ENCODE data around the gene YES1.

DNA sequence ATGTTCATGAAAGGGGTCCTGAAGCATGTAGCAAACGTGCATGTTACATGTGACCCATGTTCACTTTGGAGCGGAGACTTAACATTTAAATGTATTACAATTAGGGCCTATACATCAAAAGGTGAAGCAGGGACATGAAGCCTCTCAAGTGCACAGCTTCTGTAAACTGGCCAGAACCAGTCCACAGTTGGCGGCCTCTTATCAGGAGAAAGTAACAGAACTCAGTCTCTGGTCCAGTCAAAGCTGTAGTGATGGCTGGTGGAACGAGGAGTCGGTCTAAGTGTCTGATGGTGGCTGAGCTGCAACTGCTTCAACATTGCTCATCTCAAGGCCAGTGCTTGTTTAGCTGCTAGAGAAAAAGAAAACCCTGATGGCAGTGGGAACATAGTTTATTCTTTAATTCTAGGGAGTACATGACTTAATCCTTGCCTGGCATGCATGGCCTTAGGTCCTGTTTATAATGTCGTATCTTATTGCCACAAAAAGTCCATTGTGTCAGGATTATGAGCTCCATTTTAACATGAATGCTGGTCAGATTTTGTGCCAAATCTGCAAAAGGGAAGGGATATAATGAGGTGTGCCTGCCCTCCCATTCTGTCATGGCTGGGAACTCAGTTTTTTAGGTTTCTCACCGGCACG lies 22.2 kb upstream of the YES1 start:
- TF ChIP-seq, protein P1, sequence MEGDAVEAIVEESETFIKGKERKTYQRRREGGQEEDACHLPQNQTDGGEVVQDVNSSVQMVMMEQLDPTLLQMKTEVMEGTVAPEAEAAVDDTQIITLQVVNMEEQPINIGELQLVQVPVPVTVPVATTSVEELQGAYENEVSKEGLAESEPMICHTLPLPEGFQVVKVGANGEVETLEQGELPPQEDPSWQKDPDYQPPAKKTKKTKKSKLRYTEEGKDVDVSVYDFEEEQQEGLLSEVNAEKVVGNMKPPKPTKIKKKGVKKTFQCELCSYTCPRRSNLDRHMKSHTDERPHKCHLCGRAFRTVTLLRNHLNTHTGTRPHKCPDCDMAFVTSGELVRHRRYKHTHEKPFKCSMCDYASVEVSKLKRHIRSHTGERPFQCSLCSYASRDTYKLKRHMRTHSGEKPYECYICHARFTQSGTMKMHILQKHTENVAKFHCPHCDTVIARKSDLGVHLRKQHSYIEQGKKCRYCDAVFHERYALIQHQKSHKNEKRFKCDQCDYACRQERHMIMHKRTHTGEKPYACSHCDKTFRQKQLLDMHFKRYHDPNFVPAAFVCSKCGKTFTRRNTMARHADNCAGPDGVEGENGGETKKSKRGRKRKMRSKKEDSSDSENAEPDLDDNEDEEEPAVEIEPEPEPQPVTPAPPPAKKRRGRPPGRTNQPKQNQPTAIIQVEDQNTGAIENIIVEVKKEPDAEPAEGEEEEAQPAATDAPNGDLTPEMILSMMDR (IDR thresholded peaks at IDR 0.05), result no peak
- TF ChIP-seq POLR2A (IDR thresholded peaks at IDR 0.05), result no peak
